ENCODE measurements around the gene DPP4. TPM values are rescaled to one million over a fixed set of nuclear protein-coding genes. Genes with fewer than 3 reads are reported as not detected.

Gene DPP4
- total RNA-seq, 1 experiment from 2014 or later = 23.3 TPM

GRCh38 chr2:162037886-162038285 is 36.1 kb downstream of the DPP4 start:
- Histone ChIP-seq H3K4me1 (ENCODE audit: insufficient read depth, low read length) (no peaks in the 10 kb centered on the region), H3K27me3 (ENCODE audit: low read length) (no peaks in the 10 kb centered on the region), H3F3A (ENCODE audit: low read length, unreplicated experiment) (no peaks in the 10 kb centered on the region), H4K20me1 (ENCODE audit: low read length) (no peaks in the 10 kb centered on the region), H2AFZ (ENCODE audit: low read length) (no peak overlapping the region), H3K4me3 (ENCODE audit: low read length) (no peak overlapping the region), H3K27ac (ENCODE audit: low read length) (no peak overlapping the region), H3K36me3 (ENCODE audit: low read depth, low read length) (peaks cover 4% of the 10 kb centered on the region; the same call in 1 of the 2 replicates), H3K9ac (ENCODE audit: low read length) (no peak overlapping the region), H3K9me2 (replicated peaks; ENCODE audit: low read length) (no peaks in the 10 kb centered on the region), H3K79me2 (ENCODE audit: low read length) (no peaks in the 10 kb centered on the region), H3K4me2 (ENCODE audit: low read length) (no peak overlapping the region), H3K9me3 (ENCODE audit: low read length) (no peaks in the 10 kb centered on the region)
- no TSS peak for BruUV-seq (replicated peaks)
- ChIA-PET CTCF (no interaction called here), POLR2A (ENCODE audit: unreplicated experiment) (no interaction called here)
- DNase-seq (no peak), ATAC-seq (no peak)
- intact Hi-C loops (cut with micrococcal nuclease) = no loop called here
- TF ChIP-seq, protein P1, sequence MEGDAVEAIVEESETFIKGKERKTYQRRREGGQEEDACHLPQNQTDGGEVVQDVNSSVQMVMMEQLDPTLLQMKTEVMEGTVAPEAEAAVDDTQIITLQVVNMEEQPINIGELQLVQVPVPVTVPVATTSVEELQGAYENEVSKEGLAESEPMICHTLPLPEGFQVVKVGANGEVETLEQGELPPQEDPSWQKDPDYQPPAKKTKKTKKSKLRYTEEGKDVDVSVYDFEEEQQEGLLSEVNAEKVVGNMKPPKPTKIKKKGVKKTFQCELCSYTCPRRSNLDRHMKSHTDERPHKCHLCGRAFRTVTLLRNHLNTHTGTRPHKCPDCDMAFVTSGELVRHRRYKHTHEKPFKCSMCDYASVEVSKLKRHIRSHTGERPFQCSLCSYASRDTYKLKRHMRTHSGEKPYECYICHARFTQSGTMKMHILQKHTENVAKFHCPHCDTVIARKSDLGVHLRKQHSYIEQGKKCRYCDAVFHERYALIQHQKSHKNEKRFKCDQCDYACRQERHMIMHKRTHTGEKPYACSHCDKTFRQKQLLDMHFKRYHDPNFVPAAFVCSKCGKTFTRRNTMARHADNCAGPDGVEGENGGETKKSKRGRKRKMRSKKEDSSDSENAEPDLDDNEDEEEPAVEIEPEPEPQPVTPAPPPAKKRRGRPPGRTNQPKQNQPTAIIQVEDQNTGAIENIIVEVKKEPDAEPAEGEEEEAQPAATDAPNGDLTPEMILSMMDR (conservative IDR thresholded peaks at IDR 0.05; ENCODE audit: low read depth, low read length) = no peak
- no peak for TF ChIP-seq EZH2 (IDR thresholded peaks at IDR 0.05; ENCODE audit: low read length, unreplicated experiment)
- TF ChIP-seq EZH2phosphoT487 (IDR thresholded peaks at IDR 0.05; ENCODE audit: borderline replicate concordance, low read length) = no peak

DNA sequence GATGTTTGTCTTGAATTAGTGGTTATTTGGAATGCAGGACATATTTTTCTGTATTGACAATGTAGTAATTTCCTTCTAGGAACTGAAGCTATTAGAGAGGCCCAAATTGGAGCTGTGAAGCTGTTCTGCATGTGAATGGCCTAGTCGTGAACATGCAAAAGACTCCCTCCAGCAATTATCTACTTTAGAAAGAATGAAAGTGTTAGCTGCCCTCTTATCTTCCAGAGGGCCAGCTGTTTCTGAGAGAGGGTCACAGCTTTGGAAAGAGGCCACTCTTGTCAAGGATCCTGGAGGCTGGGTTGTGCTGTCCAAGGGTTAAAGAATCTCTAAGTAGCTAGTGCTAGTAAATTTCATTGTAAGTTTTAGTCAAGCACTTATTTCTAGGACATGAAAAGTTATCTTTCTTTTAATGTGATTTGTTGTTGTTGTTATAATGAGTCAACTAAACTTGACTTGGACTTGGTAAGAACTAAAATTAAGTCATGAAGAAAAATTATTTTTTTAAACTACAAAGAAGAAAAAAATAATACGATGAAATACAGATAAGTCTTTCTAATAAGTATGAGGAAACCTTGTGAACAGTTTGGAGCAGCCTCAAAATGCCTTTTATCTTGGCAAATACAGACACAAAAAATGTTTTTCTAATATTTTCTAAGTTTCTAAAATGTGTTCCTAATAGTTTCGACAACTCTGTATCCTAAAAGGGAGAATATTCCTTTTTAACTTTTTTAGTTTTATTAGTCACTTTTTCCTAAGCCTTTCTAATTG is 36.8 kb downstream of the DPP4 start:
- Histone ChIP-seq H2AFZ (ENCODE audit: low read length) (no peak overlapping the region), H3K9ac (ENCODE audit: low read length) (no peak overlapping the region), H3K36me3 (ENCODE audit: low read depth, low read length) (peaks cover 4% of the 10 kb centered on the region; the same call in 1 of the 2 replicates), H4K20me1 (ENCODE audit: low read length) (no peaks in the 10 kb centered on the region), H3K4me1 (ENCODE audit: insufficient read depth, low read length) (no peaks in the 10 kb centered on the region), H3K27ac (ENCODE audit: low read length) (no peak overlapping the region), H3K79me2 (ENCODE audit: low read length) (no peaks in the 10 kb centered on the region), H3F3A (ENCODE audit: low read length, unreplicated experiment) (no peaks in the 10 kb centered on the region), H3K9me3 (ENCODE audit: low read length) (no peaks in the 10 kb centered on the region), H3K9me2 (replicated peaks; ENCODE audit: low read length) (no peaks in the 10 kb centered on the region), H3K4me2 (ENCODE audit: low read length) (no peak overlapping the region), H3K27me3 (ENCODE audit: low read length) (no peaks in the 10 kb centered on the region), H3K4me3 (ENCODE audit: low read length) (no peak overlapping the region)
- no TSS peak for BruUV-seq (replicated peaks)
- no peak for TF ChIP-seq EZH2 (IDR thresholded peaks at IDR 0.05; ENCODE audit: low read length, unreplicated experiment)
- TF ChIP-seq, protein P1 (conservative IDR thresholded peaks at IDR 0.05; ENCODE audit: low read depth, low read length) = no peak
- TF ChIP-seq EZH2phosphoT487 (IDR thresholded peaks at IDR 0.05; ENCODE audit: borderline replicate concordance, low read length) = no peak
- ChIA-PET POLR2A (ENCODE audit: unreplicated experiment) (no interaction called here), CTCF (no interaction called here)
- no peak for DNase-seq
- intact Hi-C loops (cut with micrococcal nuclease) = no loop called here
- ATAC-seq = no peak

DNA sequence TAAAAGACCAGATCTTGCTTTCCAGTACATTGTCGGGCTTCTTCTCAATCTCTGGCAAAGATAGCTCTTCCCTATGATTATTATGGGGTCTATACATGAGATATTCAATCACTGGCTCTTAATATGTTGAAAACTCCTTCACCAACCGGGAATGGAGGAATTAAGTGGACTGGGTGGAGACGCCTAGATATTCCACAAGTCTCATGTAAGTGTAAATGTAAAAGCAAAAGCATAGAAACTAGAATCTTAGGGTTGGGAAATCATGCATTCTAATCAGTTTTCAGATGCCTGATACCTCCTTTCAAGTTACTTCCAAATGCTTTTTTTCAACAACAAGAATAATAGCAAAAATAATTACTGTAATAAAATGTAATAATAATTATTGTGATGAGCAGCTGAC is 38.0 kb downstream of the DPP4 start:
- intact Hi-C loops (cut with micrococcal nuclease) = no loop called here
- H3K79me2 ChIP-seq (ENCODE audit: low read length) = no peaks in the 10 kb centered on the region
- no peak overlapping the region for H3K4me3 ChIP-seq (ENCODE audit: low read length)
- no peak overlapping the region for H2AFZ ChIP-seq (ENCODE audit: low read length)
- no peaks in the 10 kb centered on the region for H3K9me2 ChIP-seq (replicated peaks; ENCODE audit: low read length)
- ATAC-seq = no peak
- no TSS peak for BruUV-seq (replicated peaks)
- ChIA-PET POLR2A (ENCODE audit: unreplicated experiment) (no interaction called here), CTCF (no interaction called here)
- DNase-seq = no peak
- H3K4me2 ChIP-seq (ENCODE audit: low read length) = no peak overlapping the region
- H3K27ac ChIP-seq (ENCODE audit: low read length) = no peak overlapping the region
- 0 out of 2 replicates have a peak, but pooled peaks cover under 1% of the 10 kb centered on the region for H3K4me1 ChIP-seq (ENCODE audit: insufficient read depth, low read length)
- TF ChIP-seq EZH2 (IDR thresholded peaks at IDR 0.05; ENCODE audit: low read length, unreplicated experiment) (no peak), EZH2phosphoT487 (IDR thresholded peaks at IDR 0.05; ENCODE audit: borderline replicate concordance, low read length) (no peak)
- TF ChIP-seq, protein P1 (conservative IDR thresholded peaks at IDR 0.05; ENCODE audit: low read depth, low read length) = no peak
- H3F3A ChIP-seq (ENCODE audit: low read length, unreplicated experiment) = no peaks in the 10 kb centered on the region
- no peaks in the 10 kb centered on the region for H3K9me3 ChIP-seq (ENCODE audit: low read length)
- H4K20me1 ChIP-seq (ENCODE audit: low read length) = no peaks in the 10 kb centered on the region
- no peaks in the 10 kb centered on the region for H3K27me3 ChIP-seq (ENCODE audit: low read length)
- H3K9ac ChIP-seq (ENCODE audit: low read length) = no peak overlapping the region
- H3K36me3 ChIP-seq (ENCODE audit: low read depth, low read length) = peaks cover 4% of the 10 kb centered on the region; the same call in 1 of the 2 replicates

All from PC-3 (cell line).